Brain pericyte (primary cell): ENCODE measurements around the gene PSENEN.
"Not testable (repeated sequence)": the region's sequence is repeated elsewhere in the genome, so short reads cannot be mapped to it uniquely, and the experiment has no call there.

Experiments used
- DNase-seq: peaks from one replicate; pipeline ENCODE4 v3.0.0-alpha.2; 2012; ENCODE audit warnings: low read depth, low spot score

Gene PSENEN

DNA sequence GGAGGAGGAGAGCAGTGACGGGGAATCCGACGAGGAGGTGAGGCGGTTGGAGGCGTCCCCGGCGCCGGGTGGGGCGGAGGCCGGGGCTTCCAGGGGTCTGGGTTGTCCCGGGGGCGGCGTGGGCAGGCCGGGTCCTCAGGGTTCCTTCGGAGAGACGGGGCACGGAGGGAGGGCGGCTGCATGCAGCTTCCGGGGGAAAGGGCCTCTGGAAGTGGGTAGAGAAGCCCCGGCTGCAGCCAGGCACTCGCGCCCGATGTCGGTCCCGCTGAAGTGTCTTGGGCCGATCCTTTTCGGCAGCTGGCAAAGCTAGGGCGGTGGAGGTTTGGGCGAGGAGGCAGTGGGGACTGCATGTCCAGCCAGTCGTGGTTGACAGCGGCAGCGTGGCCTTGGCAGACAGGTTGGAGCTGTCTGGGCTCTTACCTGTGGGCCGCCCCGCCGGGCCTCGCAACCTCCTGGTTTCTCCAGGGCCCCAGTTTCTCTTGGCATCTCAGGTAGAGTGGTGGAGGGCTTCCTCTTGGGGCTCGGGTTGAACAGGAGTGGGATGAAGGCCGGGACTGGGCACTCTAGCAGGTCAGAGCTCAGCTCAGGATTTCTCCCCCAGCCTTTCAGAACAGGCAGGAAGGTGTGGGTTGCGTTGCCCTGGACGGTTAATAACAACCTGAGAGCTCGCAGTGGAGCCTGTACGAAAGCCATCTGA, 27.0 kb upstream of the PSENEN start:
- DNase-seq, result no peak

DNA sequence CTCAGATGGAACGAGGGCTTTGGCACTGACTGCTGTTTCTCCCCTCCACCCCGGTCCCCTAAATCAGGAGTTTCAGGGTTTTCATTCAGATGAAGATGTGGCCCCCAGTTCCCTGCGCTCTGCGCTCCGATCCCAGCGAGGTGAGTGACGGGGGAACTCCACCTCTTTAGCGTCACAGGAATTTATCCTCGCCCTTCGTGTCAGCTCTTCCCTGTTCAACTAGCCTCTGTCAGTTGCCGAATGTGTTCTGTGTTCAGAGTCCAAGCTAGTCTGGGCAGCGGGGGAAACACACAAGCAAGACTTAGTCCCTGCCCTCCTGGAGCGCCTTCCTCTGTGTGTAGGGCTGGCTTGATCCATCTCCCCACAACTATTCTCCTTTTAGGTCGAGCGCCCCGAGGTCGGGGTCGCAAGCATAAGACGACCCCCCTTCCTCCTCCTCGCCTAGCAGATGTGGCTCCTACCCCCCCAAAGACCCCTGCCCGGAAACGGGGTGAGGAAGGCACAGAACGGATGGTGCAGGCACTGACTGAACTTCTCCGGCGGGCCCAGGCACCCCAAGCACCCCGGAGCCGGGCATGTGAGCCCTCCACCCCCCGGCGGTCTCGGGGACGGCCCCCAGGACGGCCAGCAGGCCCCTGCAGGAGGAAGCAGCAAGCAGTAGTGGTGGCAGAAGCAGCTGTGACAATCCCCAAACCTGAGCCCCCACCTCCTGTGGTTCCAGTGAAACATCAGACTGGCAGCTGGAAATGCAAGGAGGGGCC, 25.9 kb upstream of the PSENEN start:
- no peak for DNase-seq

DNA sequence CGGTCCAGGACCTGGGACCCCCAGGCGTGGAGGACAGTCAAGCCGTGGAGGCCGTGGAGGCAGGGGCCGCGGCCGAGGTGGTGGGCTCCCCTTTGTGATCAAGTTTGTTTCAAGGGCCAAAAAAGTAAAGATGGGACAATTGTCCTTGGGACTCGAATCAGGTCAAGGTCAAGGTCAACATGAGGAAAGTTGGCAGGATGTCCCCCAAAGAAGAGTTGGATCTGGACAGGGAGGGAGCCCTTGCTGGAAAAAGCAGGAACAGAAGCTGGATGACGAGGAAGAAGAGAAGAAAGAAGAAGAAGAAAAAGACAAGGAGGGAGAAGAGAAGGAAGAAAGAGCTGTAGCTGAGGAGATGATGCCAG, 25.3 kb upstream of the PSENEN start:
- DNase-seq, result no peak

DNA sequence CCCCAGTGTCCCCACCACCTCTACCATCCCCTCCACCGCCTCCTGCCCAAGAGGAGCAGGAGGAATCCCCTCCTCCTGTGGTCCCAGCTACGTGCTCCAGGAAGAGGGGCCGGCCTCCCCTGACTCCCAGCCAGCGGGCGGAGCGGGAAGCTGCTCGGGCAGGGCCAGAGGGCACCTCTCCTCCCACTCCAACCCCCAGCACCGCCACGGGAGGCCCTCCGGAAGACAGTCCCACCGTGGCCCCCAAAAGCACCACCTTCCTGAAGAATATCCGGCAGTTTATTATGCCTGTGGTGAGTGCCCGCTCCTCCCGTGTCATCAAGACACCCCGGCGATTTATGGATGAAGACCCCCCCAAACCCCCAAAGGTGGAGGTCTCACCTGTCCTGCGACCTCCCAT, 24.8 kb upstream of the PSENEN start:
- DNase-seq, result no peak

DNA sequence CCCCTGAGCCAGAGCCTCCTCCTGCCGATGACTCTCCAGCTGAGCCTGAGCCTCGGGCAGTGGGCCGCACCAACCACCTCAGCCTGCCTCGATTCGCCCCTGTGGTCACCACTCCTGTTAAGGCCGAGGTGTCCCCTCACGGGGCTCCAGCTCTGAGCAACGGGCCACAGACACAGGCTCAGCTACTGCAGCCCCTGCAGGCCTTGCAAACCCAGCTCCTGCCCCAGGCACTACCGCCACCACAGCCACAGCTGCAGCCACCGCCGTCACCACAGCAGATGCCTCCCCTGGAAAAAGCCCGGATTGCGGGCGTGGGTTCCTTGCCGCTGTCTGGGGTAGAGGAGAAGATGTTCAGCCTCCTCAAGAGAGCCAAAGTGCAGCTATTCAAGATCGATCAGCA, 24.1 kb upstream of the PSENEN start:
- DNase-seq, result no peak

DNA sequence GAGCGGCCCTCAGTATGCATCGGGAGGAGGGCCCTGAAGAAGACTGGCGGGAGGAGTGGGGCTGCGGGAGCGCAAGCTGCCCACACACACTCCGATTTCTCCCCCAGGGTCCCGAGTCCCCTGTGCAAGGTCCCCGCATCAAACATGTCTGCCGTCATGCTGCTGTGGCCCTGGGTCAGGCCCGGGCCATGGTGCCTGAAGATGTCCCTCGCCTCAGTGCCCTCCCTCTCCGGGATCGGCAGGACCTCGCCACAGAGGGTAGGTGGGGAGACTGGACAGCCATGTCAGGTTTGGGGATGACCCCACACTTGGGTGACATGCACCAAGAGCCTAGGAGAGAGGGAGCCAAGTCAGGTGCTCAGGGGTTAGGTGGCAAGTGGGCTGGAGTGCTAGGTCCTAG, 23.0 kb upstream of the PSENEN start:
- DNase-seq, result no peak

DNA sequence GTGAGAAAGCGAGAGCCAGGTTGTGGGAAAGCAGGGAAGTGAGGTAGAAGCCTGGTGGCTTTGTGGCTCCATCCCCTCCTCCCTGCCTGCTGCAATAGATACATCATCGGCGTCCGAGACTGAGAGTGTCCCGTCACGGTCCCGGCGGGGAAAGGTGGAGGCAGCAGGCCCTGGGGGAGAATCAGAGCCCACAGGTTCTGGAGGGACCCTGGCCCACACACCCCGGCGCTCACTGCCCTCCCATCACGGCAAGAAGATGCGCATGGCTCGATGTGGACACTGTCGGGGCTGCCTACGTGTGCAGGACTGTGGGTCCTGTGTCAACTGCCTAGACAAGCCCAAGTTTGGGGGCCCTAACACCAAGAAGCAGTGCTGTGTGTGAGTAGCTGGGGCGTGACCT, 22.6 kb upstream of the PSENEN start:
- no peak for DNase-seq

DNA sequence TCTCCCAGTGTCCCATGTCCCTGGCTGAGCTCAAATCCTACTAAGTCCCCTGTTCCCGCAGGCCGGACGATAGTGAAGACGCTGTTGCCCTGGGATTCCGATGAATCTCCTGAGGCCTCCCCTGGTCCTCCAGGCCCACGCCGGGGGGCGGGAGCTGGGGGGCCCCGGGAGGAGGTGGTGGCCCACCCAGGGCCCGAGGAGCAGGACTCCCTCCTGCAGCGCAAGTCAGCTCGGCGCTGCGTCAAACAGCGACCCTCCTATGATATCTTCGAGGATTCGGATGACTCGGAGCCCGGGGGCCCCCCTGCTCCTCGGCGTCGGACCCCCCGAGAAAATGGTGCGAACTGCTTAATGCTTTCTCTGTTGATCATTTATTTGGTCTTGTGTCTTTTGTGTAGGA, 21.8 kb upstream of the PSENEN start:
- no peak for DNase-seq

DNA sequence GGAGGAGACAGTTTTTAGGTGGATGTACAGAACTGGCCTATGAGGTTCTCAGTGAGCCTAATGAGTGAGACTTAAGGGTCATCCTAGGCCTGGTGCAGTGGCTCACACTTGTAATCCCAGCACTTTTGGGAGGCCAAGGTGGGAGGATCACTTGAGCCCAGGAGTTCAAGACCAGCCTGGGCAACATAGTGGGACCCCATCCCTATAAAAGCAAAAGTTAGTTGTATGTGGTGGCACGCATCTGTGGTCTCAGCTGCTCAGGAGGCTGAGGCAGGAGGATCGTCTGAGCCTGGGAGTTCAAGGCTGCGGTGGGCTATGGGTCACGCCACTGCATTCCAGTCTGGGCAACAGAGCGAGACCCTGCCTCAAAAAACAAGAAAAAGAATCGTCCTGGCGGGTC, 21.3 kb upstream of the PSENEN start:
- not testable (repeated sequence) for DNase-seq

DNA sequence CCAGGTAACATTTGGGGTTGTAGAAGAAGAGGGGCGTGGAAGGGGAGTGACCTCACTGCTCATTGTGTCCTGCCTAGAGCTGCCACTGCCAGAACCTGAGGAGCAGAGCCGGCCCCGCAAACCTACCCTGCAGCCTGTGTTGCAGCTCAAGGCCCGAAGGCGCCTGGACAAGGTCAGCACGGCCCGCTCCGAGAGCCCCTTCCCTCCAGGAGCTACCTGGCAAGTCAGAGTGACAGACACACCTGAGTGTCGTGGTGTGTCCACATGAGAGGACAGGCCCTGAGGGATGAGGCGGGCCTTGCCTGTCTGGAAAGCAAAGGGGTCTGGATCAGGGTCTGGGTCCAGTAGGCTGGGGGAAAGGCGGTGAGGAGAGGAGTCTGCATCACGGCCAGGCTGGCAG, 20.9 kb upstream of the PSENEN start:
- no peak for DNase-seq

DNA sequence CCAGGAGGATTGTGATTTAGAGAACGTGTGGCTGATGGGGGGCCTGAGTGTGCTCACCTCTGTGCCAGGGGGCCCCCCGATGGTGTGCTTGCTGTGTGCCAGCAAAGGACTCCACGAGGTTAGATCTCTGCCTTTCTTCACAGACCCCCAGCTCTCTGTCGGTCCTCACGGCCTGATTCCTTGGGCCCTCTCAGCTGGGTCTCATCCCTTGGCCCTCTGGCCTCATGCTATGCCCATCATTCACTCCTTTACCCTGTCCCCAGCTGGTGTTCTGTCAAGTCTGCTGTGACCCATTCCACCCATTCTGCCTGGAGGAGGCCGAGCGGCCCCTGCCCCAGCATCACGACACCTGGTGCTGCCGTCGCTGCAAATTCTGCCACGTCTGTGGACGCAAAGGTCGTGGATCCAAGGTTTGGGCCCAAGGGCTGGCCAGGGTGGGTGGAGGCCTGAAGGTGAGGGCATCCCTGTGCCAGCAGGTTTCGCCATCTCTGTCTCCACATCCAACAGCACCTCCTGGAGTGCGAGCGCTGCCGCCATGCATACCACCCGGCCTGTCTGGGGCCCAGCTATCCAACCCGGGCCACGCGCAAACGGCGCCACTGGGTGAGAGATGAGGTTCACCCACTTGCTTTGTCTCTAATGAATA, 20.1 kb upstream of the PSENEN start:
- DNase-seq, result no peak

DNA sequence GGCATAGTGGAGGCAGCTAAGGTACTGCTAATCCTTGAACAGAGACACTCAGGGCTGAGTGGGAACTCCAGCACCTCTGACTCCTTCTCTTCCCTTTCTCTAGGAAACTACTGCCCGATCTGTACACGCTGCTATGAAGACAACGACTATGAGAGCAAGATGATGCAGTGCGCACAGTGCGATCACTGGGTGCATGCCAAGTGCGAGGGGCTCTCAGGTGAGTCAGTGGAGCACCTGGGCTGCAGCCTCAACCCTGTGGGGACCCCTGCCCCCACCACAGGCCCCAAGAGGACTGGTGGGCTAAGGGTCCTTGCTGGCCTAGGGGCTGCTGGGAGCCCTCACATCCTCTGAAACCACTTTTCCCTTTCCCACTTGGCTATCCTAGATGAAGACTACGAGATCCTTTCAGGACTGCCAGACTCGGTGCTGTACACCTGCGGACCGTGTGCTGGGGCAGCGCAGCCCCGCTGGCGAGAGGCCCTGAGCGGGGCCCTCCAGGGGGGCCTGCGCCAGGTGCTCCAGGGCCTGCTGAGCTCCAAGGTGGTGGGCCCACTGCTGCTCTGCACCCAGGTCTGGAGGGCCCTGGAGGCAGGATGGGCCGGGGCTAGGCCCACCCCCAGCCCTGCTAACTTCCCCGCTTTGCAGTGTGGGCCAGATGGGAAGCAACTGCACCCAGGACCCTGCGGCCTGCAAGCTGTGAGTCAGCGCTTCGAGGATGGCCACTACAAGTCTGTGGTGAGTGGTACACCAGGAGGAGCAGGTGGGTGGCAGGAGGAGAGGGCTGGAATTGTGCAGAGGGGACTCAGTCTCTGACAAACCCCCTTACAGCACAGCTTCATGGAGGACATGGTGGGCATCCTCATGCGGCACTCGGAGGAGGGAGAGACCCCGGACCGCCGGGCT, 18.1 kb upstream of the PSENEN start:
- no peak for DNase-seq

DNA sequence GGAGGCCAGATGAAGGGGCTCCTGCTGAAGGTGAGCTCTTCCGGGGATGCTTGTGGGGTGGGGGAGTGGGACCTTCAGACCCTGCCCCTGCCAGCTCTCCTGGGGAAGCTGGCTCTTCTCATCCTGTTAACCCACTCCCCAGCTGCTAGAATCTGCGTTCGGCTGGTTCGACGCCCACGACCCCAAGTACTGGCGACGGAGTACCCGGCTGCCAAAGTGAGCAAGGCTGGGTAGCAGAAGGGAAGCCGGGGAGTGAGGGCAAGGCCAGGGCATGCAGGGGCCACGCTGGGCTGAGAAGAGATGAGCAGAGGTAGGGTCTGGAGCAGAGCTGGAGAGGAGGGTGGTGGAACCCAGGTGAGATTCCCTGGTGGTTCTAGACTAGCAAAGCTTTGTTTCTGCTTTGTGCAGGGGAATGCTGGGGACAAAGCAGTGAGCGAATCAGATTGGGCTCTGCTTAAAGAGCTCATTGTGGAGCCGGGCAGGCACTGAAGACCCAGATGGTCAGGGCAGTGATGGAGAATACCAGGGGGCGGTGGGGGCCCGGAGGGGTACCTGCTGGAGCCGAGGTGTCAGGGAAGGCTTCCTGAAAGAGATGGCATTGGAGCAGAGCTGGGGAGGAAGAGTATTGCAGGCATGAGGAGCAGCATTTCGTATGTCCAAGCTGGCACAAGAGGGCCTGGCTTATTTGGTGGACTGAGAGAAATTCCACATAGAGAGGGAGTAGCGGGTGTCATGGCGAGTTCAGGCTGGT, 17.3 kb upstream of the PSENEN start:
- DNase-seq, result no peak

DNA sequence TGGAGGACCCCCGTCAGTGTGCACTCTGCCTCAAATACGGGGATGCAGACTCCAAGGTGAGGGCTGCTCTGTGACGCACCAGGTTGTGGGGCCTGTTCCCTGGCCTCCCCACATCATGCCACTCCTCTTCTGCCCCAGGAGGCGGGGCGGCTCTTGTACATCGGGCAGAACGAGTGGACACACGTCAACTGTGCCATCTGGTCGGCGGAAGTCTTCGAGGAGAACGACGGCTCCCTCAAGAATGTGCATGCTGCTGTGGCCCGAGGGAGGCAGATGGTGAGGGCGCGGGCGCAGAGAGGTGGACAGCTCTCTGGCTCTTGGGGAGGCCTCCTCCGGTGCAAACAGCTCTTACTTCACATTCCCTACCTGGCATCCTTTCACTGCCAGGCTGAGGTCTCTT, 16.4 kb upstream of the PSENEN start:
- DNase-seq, result no peak

DNA sequence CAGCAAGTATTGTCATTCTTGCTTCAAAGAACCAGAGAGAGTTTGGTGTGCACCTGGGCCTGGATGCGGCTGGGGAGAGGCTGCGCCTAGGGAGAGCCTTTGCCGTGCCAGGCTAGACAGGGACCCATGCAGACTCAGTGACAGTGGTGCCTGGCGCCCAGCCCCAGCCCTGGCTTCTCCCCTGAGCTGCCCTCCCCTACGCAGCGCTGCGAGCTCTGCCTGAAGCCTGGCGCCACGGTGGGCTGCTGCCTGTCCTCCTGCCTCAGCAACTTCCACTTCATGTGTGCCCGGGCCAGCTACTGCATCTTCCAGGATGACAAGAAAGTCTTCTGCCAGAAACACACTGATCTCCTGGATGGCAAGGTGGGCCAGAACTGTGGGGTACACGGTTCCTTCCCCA, 15.7 kb upstream of the PSENEN start:
- DNase-seq, result no peak

DNA sequence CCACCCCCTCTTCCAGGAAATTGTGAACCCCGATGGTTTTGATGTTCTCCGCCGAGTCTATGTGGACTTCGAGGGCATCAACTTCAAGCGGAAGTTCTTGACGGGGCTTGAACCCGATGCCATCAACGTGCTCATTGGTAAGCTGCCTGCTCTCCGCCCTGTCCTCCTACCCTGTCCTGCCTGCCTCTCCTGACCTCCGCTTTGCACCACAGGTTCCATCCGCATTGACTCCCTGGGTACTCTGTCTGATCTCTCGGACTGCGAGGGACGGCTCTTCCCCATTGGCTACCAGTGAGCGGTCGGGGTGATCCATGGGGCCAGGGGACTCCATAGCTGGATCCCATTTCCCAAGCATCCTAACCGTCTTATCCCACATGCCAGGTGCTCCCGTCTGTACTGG, 15.1 kb upstream of the PSENEN start:
- no peak for DNase-seq

DNA sequence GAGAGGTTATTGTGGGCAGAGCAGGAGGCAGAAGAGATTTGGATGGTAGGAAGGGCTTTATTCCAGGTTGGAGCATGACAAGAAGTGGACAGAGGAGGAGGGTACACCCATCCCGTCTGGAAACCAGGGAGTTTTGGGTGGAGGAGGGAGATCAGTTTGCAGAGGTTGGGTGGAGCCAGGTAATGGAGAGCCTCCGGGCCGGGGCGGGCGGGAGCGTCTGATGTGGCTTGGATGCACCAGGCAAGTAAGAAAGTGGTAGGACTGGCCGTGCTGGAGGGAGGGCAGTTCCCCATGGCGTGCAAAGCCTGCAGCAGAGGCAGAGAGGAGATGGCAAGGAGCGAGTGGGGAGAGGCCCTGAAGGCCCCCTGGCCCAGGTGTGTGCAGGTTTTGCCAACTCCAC, 14.1 kb upstream of the PSENEN start:
- DNase-seq, result no peak

DNA sequence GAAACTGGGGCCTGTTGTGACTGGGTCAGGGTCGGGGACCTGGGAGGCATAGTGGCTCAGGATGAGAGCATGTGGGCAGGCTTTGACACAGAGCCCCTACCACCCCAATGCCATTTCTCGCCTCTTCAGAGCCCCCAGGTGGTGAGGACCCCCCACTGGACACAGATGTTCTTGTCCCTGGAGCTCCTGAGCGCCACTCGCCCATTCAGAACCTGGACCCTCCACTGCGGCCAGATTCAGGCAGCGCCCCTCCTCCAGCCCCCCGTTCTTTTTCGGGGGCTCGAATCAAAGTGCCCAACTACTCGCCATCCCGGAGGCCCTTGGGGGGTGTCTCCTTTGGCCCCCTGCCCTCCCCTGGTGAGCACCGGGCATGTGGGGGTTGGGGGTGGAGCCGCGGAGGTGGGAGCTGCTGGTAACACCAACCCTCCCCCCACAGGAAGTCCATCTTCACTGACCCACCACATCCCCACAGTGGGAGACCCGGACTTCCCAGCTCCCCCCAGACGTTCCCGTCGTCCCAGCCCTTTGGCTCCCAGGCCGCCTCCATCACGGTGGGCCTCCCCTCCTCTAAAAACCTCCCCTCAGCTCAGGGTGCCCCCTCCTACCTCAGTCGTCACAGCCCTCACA, 13.6 kb upstream of the PSENEN start:
- DNase-seq, result no peak

DNA sequence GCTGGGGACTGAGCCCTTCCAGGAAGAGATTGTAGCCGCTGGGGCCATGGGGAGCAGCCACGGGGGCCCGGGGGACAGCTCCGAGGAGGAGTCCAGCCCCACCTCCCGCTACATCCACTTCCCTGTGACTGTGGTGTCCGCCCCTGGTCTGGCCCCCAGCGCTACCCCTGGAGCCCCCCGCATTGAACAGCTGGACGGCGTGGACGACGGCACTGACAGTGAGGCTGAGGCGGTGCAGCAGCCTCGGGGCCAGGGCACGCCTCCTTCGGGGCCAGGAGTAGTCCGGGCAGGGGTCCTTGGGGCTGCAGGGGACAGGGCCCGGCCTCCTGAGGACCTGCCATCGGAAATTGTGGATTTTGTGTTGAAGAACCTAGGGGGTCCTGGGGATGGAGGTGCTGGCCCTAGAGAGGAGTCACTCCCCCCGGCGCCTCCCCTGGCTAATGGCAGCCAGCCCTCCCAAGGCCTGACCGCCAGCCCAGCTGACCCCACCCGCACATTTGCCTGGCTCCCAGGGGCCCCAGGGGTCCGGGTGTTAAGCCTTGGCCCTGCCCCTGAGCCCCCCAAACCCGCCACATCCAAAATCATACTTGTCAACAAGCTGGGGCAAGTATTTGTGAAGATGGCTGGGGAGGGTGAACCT, 12.8 kb upstream of the PSENEN start:
- no peak for DNase-seq
